ENCODE results near the gene SP140L.
"Not testable (repeated sequence)": the region's sequence is repeated elsewhere in the genome, so short reads cannot be mapped to it uniquely, and the experiment has no call there.

The SP140L gene

GRCh38 chr2:230308402-230309000, 18.5 kb upstream of the SP140L start:
- Histone ChIP-seq H3K27ac (ENCODE audit: low read depth, low read length, severe bottlenecking) (no peak overlapping the region), H3K9me3 (ENCODE audit: control insufficient read depth, low read length) (no peaks in the 10 kb centered on the region), H3K4me3 (ENCODE audit: extremely low read depth, insufficient read depth, low read length, poor library complexity, severe bottlenecking) (no peak overlapping the region), H3K4me1 (ENCODE audit: control insufficient read depth, insufficient read depth, low read length, poor library complexity, severe bottlenecking) (no peaks in the 10 kb centered on the region), H3K36me3 (ENCODE audit: control insufficient read depth, insufficient read depth, low read length) (no peaks in the 10 kb centered on the region)
- 90 to 95% methylated on average over 7 to 10 of the region's 12 CpGs for WGBS, 2 experiments (ENCODE audit: insufficient coverage in 2 of 2)

- not testable (repeated sequence) for H3K9me3 ChIP-seq (ENCODE audit: control insufficient read depth, low read length); H3K4me1 ChIP-seq (ENCODE audit: control insufficient read depth, insufficient read depth, low read length, poor library complexity, severe bottlenecking); H3K36me3 ChIP-seq (ENCODE audit: control insufficient read depth, insufficient read depth, low read length); H3K4me3 ChIP-seq (ENCODE audit: extremely low read depth, insufficient read depth, low read length, poor library complexity, severe bottlenecking); H3K27ac ChIP-seq (ENCODE audit: low read depth, low read length, severe bottlenecking)
- no CpG with 5 or more reads among the region's 5 CpGs for WGBS, 2 experiments (ENCODE audit: insufficient coverage in 2 of 2)
These were observed 16.2 kb upstream of the SP140L start for GRCh38 chr2:230310792-230311191.

- H3K36me3 ChIP-seq (ENCODE audit: control insufficient read depth, insufficient read depth, low read length); H3K4me3 ChIP-seq (ENCODE audit: extremely low read depth, insufficient read depth, low read length, poor library complexity, severe bottlenecking); H3K27ac ChIP-seq (ENCODE audit: low read depth, low read length, severe bottlenecking); H3K9me3 ChIP-seq (ENCODE audit: control insufficient read depth, low read length); H3K4me1 ChIP-seq (ENCODE audit: control insufficient read depth, insufficient read depth, low read length, poor library complexity, severe bottlenecking): not testable (repeated sequence)
- WGBS, 2 experiments (ENCODE audit: insufficient coverage in 2 of 2), result no CpG with 5 or more reads among the region's 1 CpG
These were observed 15.4 kb upstream of the SP140L start for GRCh38 chr2:230311634-230312033.

DNA sequence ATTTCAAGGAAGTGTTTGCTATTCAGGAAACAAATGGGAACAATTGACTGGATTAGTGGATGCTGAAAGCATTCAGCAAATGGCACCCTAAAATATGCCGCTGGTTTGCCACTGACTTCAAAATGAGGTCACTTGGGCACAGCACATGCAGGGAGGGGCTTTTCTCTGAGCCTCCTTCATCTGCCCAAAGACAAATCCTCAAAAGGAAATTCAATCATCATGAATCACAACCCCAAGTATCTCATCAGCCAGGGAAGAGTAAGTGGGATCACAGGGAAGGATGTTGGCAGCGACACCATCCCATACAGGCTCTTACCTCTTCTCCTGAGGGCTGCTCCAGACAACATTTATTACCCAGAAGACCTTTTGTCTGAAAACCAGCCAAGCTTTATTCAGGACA, 14.4 kb upstream of the SP140L start:
- Histone ChIP-seq H3K4me1 (ENCODE audit: control insufficient read depth, insufficient read depth, low read length, poor library complexity, severe bottlenecking) (no peaks in the 10 kb centered on the region), H3K9me3 (ENCODE audit: control insufficient read depth, low read length) (no peaks in the 10 kb centered on the region), H3K36me3 (ENCODE audit: control insufficient read depth, insufficient read depth, low read length) (no peaks in the 10 kb centered on the region), H3K27ac (ENCODE audit: low read depth, low read length, severe bottlenecking) (no peak overlapping the region), H3K4me3 (ENCODE audit: extremely low read depth, insufficient read depth, low read length, poor library complexity, severe bottlenecking) (no peak overlapping the region)
- 75 to 94% methylated on average over 1 to 2 of the region's 2 CpGs for WGBS, 2 experiments (ENCODE audit: insufficient coverage in 2 of 2)

GRCh38 chr2:230317366-230317765, 9.6 kb upstream of the SP140L start:
- Histone ChIP-seq H3K4me1 (ENCODE audit: control insufficient read depth, insufficient read depth, low read length, poor library complexity, severe bottlenecking) (no peaks in the 10 kb centered on the region), H3K4me3 (ENCODE audit: extremely low read depth, insufficient read depth, low read length, poor library complexity, severe bottlenecking) (no peak overlapping the region), H3K27ac (ENCODE audit: low read depth, low read length, severe bottlenecking) (no peak overlapping the region), H3K36me3 (ENCODE audit: control insufficient read depth, insufficient read depth, low read length) (no peaks in the 10 kb centered on the region), H3K9me3 (ENCODE audit: control insufficient read depth, low read length) (peaks cover 8% of the 10 kb centered on the region)
- 76 to 91% methylated on average over 3 of the region's 3 CpGs for WGBS, 2 experiments (ENCODE audit: insufficient coverage in 2 of 2)

DNA sequence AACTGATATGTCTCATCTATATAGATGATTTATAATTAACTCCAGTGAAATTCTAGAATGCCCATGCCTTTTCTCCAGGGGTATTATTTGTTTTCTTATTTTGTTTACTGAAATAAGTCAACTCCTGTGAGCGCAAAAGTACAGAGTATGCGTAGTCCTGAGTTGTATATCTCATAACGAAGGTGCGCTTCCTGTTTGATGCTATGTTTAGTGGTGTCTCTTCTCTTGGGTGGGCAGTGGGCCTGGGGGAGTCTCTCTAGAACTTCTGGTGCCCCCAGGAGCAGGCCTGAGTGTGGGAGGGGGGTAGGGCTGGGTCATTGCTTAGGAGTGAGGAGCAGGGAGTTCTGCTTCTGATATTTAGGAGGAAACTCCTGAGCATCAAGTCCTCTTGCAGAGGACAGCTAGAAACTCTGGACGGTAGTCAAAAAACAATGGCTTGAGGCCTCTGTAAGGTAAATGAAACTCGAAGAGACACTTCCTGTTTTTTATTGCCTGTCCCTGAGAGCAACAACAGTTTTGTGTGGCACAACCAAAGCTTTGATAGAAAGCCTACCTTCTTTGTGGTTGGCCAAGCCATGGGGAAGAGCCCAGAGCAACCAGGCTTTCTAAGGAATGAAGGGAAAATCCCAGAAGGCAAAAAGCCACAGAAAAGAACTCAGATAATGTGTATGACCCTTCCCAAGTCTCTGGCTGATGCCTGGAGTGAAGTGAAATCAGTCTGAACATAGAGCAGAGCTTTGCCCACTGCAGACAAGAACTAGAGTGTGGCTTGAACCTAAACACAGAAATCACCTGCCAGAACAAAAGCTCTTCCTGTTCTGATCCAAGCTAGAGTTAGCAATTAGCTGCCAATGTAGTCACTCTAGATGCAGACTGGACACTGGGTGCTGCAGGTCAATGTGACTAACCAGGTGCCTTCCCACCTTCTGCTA, 8.5 kb upstream of the SP140L start:
- no peak overlapping the region for H3K4me3 ChIP-seq (ENCODE audit: extremely low read depth, insufficient read depth, low read length, poor library complexity, severe bottlenecking)
- 72 to 73% methylated on average over 6 of the region's 6 CpGs for WGBS, 2 experiments (ENCODE audit: insufficient coverage in 2 of 2)
- H3K36me3 ChIP-seq (ENCODE audit: control insufficient read depth, insufficient read depth, low read length), result no peaks in the 10 kb centered on the region
- peaks cover 13% of the 10 kb centered on the region for H3K9me3 ChIP-seq (ENCODE audit: control insufficient read depth, low read length)
- H3K4me1 ChIP-seq (ENCODE audit: control insufficient read depth, insufficient read depth, low read length, poor library complexity, severe bottlenecking), result no peaks in the 10 kb centered on the region
- H3K27ac ChIP-seq (ENCODE audit: low read depth, low read length, severe bottlenecking), result no peak overlapping the region

- Histone ChIP-seq H3K27ac (ENCODE audit: low read depth, low read length, severe bottlenecking) (no peak overlapping the region), H3K4me1 (ENCODE audit: control insufficient read depth, insufficient read depth, low read length, poor library complexity, severe bottlenecking) (no peaks in the 10 kb centered on the region), H3K4me3 (ENCODE audit: extremely low read depth, insufficient read depth, low read length, poor library complexity, severe bottlenecking) (no peak overlapping the region), H3K9me3 (ENCODE audit: control insufficient read depth, low read length) (peaks cover 13% of the 10 kb centered on the region), H3K36me3 (ENCODE audit: control insufficient read depth, insufficient read depth, low read length) (no peaks in the 10 kb centered on the region)
- WGBS, 2 experiments (ENCODE audit: insufficient coverage in 2 of 2), result 93 to 94% methylated on average over 2 to 3 of the region's 5 CpGs
These were observed 7.7 kb upstream of the SP140L start for GRCh38 chr2:230319211-230319862.

DNA sequence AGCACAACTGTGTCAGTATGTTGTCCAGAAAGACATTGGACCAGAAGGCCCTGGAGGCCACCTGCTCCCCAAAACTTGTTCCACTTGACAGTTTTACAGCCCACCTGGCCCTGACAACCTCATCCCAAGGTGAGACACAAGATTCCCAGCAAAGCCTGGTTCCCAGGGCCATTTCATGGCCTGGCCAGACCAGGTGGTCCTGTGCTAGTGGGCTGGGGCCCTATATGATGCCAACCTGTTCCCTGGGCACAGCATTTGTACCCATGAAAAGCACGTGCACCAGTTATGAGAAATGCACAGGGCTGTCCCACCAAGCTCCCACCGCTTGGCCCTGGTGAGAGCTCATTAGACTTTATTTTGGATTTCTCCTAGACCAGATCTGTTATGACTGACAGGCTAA, 6.0 kb upstream of the SP140L start:
- Histone ChIP-seq H3K4me1 (ENCODE audit: control insufficient read depth, insufficient read depth, low read length, poor library complexity, severe bottlenecking) (no peaks in the 10 kb centered on the region), H3K27ac (ENCODE audit: low read depth, low read length, severe bottlenecking) (no peak overlapping the region), H3K36me3 (ENCODE audit: control insufficient read depth, insufficient read depth, low read length) (no peaks in the 10 kb centered on the region), H3K9me3 (ENCODE audit: control insufficient read depth, low read length) (peaks cover 13% of the 10 kb centered on the region), H3K4me3 (ENCODE audit: extremely low read depth, insufficient read depth, low read length, poor library complexity, severe bottlenecking) (no peak overlapping the region)
- WGBS, 2 experiments (ENCODE audit: insufficient coverage in 2 of 2), result 85 to 92% methylated on average over 2 of the region's 2 CpGs

DNA sequence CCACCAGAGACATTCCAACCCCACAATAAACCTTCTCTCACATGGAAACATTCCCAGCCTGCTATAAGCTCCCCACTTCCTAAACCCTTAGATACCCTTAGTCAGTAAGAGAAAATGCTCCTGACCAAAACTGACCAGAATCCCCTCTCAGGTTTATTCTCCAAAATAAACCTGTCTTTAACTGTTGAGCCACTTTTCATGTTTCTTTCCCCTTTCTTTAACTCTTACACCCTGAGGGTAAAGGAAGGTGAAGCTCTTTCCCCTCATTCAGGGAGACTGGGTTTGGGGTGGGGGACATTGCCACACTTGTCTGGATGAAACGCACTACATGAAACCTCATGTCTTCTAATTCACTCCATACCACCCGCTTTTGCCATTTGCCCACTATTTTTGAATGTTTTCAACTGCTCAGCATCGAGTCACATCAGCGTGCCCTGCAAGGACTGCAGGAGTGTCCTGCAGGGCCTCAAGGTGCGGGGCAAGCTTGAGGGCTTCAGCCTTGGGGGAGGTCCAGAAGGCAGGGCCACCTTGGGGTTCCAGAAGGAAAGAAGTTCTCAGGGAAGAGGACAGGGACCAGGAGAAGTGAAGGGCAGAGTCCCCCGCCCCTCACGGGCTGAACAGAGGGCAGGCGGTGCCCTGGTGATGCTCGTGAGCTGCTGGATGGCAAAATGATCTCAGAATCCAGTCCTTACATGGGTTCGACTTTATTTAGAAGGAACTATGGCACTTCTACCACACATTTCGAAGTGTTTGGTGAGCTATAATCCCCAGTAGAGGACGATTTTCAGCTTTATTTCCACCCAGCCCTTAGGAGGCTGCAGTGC, 4.2 kb upstream of the SP140L start:
- no peak overlapping the region for H3K27ac ChIP-seq (ENCODE audit: low read depth, low read length, severe bottlenecking)
- no peaks in the 10 kb centered on the region for H3K36me3 ChIP-seq (ENCODE audit: control insufficient read depth, insufficient read depth, low read length)
- no peak overlapping the region for H3K4me3 ChIP-seq (ENCODE audit: extremely low read depth, insufficient read depth, low read length, poor library complexity, severe bottlenecking)
- H3K9me3 ChIP-seq (ENCODE audit: control insufficient read depth, low read length), result peaks cover 13% of the 10 kb centered on the region
- peaks cover 6% of the 10 kb centered on the region for H3K4me1 ChIP-seq (ENCODE audit: control insufficient read depth, insufficient read depth, low read length, poor library complexity, severe bottlenecking)
- 91 to 94% methylated on average over 8 to 10 of the region's 12 CpGs for WGBS, 2 experiments (ENCODE audit: insufficient coverage in 2 of 2)

DNA sequence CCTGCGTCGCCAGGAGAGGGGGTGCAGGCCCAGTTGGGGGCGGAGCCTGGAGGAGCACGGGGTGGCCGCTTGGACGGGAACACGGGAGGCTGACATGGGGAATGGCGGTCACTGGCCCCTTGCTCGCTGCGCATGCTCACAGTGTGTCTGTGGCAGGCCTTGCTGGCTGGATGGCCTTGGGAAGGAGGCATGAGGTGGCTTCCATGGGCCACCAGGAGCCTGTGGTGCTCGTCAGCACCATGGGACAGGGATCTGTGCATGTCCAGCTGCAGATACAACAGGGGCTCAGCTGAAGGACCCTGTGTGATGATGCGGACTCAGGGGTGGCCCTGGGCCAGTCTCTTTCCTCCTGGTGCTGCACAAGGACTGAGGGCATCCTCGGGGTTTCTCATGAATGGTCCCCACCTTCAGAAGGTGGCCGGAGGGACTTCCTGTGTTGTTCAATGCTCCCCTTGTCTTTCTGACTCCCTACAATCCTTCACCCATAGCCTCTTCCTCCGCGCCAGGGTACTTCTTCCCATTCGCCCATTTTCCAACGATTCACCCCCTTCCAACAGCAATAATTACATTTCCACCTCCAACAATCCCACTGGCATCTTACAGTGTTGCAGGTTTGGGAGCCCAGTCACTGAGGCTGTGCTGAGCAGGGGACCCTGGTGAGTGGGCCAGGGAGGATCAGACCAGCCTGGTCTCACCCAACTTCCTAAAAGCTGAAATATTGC, 3.4 kb upstream of the SP140L start:
- WGBS, 2 experiments (ENCODE audit: insufficient coverage in 2 of 2), result 82 to 92% methylated on average over 16 to 18 of the region's 18 CpGs
- Histone ChIP-seq H3K4me1 (ENCODE audit: control insufficient read depth, insufficient read depth, low read length, poor library complexity, severe bottlenecking) (peaks cover 6% of the 10 kb centered on the region), H3K36me3 (ENCODE audit: control insufficient read depth, insufficient read depth, low read length) (no peaks in the 10 kb centered on the region), H3K9me3 (ENCODE audit: control insufficient read depth, low read length) (peaks cover 13% of the 10 kb centered on the region), H3K27ac (ENCODE audit: low read depth, low read length, severe bottlenecking) (no peak overlapping the region), H3K4me3 (ENCODE audit: extremely low read depth, insufficient read depth, low read length, poor library complexity, severe bottlenecking) (no peak overlapping the region)
